Small intestine (tissue), 7 donors: Measurements from ENCODE around the gene SRGAP3. TPM values are rescaled to one million over a fixed set of nuclear protein-coding genes. Genes with fewer than 3 reads are reported as not detected.

Source experiments
- DNase-seq, 2 donors: peaks; one replicate each; pipeline versions ENCODE4 v3.0.0 to v3.0.0-alpha.2; 2013
- FAIRE-seq: peaks from 2 replicates; lab custom pipeline; 2012; peaks lifted over from hg19 to GRCh38; lab: Jason Lieb, UNC
- H3K27ac ChIP-seq, 3 donors: one replicate each; pipeline ENCODE4 v1.5.1; 2013; ENCODE audit warnings: low read length in 2 of 3, mild to moderate bottlenecking in 2 of 3, control low read depth in 1 of 3, inconsistent platforms in 1 of 3, low read depth in 1 of 3, moderate library complexity in 1 of 3
- H3K27me3 ChIP-seq, 3 donors: one replicate each; pipeline ENCODE4 v1.6.1; 2013; ENCODE audit warnings: low read length in 3 of 3, inconsistent platforms in 1 of 3; ENCODE audit not compliant: control insufficient read depth in 3 of 3, insufficient read depth in 3 of 3
- H3K36me3 ChIP-seq, 3 donors: one replicate each; pipeline ENCODE4 v1.6.1; 2013; ENCODE audit warnings: low read length in 3 of 3, inconsistent platforms in 1 of 3, low read depth in 1 of 3, mild to moderate bottlenecking in 1 of 3, moderate library complexity in 1 of 3; ENCODE audit not compliant: control insufficient read depth in 3 of 3, insufficient read depth in 2 of 3
- H3K4me1 ChIP-seq, 3 donors: one replicate each; pipeline ENCODE4 v1.6.1; 2013; ENCODE audit warnings: low read length in 2 of 3, inconsistent platforms in 1 of 3, low read depth in 1 of 3, mild to moderate bottlenecking in 1 of 3, moderate library complexity in 1 of 3; ENCODE audit not compliant: control insufficient read depth in 3 of 3, insufficient read depth in 2 of 3
- H3K4me3 ChIP-seq, 3 donors: one replicate each; pipeline ENCODE4 v1.5.1; 2013; ENCODE audit warnings: low read length in 3 of 3, control low read depth in 1 of 3, inconsistent platforms in 1 of 3, low read depth in 1 of 3, mild to moderate bottlenecking in 1 of 3, moderate library complexity in 1 of 3
- H3K9me3 ChIP-seq, 2 donors: one replicate each; pipeline ENCODE4 v1.6.1; 2013; ENCODE audit warnings: low read depth in 1 of 2, low read length in 1 of 2; ENCODE audit not compliant: control insufficient read depth in 2 of 2, insufficient read depth in 1 of 2
- WGBS, 3 donors: extraction: QIAGEN DNeasy Blood & Tissue Kit; methylation state at CpG; one replicate each; pipeline ENCODE4 v1.1.7; 2013; 5-methylcytosine and 5-hydroxymethylcytosine counted together
- polyA plus RNA-seq, 4 donors: library from polyadenylated mRNA; stranded (reverse) in 3 of 4; unstranded in 1 of 4; fragments of 200-250 nt in 3 of 4; fragments of 120-200 nt in 1 of 4; gene quantifications; one replicate each; pipeline versions ENCODE4 v1.2.1 to v1.2.3, GENCODE V29; 2013
- donor health status: healthy with polysubstance abuse.
- donor health status: control.
- donor health status: control.
- donor health status: Bipolar disorder and iron deficiency.
- donor health status: healthy.

SRGAP3 gene
- polyA plus RNA-seq, 4 donors, result 0.22 to 2.7 (median 1.2) TPM

GRCh38 chr3:8963137-8963853 lies 286.2 kb downstream of the SRGAP3 start, which contains the start of gene RAD18:
TSS of gene RAD18 (minus strand) at chr3:8963472. CDS start at chr3:8963385, 87 bp downstream.
- no peak for FAIRE-seq
- Histone ChIP-seq H3K27ac (peak within 1 kb of the TSS; percentile 87 to 92 (median 90)), H3K27me3 (no peaks in the 10 kb centered on the region), H3K4me1 (peaks cover 6 to 44% (median 6%) of the 10 kb centered on the region in 3 donors), H3K9me3 (no peaks in the 10 kb centered on the region), H3K4me3 (peak within 1 kb of the TSS; percentile 61 to 88 (median 66)), H3K36me3 (peaks cover 0 to 8% (median 0%) of the 10 kb centered on the region in 3 donors)
- WGBS, 3 donors, result 0 to 1% (median 0%) methylated on average over 45 of the region's 45 CpGs
- peak; percentile 91 to 95 for DNase-seq

DNA sequence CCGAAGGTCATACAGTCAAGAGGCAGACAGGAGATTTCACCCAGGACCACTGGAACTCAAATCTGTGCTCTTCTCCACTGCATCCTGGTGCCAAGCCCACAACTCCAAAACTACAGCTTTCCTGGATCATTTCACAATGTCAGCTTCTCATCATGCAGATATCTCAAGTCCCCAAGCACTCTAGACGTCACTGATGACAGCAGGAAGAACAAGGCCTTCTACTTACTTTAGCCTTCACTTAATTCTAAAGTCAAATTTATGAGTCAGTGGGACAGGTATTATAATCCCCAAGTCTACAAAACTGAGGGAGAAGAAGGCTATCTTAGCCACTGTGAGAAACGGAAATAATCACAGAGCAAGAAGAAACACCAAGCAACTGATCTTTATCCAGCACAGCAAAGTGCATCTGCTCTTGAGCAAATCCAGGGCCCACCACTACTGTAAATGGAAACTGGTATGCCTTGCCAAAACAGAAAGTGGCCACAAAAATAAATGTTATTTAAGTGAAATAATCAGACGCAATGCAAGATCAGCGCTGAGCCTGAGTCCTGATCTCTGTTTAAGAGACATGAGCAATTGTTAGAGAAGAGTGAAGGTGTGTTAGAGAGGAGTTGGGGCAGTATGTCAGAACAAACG lies 287.1 kb downstream of the SRGAP3 start:
- H3K36me3 ChIP-seq, result peaks cover 0 to 8% (median 2%) of the 10 kb centered on the region in 3 donors
- H3K27me3 ChIP-seq, result no peaks in the 10 kb centered on the region
- peak overlapping the region in 2 of 3 donors; percentile 61 to 88 for H3K4me3 ChIP-seq
- no peaks in the 10 kb centered on the region for H3K9me3 ChIP-seq
- 27 to 30% (median 28%) methylated on average over 6 of the region's 6 CpGs for WGBS, 3 donors
- FAIRE-seq, result no peak
- H3K4me1 ChIP-seq, result peaks cover 6 to 35% (median 6%) of the 10 kb centered on the region in 3 donors
- no peak for DNase-seq
- no peak overlapping the region for H3K27ac ChIP-seq

DNA sequence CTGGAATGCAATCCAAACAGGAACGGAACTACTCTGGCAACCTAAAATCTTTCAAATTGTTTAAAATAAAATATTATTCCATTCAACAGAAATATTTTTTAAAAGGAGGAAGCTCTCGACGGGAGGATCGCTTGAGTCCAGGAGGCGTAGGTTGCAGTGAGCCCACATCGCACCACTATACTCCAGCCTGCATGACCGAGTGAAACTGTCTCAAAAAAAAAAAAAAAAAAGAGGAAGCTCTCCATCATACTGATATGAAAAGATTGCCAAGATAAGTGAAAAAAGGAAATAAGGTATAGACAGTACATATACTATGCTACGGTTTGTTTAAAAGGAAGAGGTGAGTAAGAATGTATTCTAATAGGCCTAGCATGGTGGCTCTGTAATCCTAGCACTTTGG lies 289.8 kb downstream of the SRGAP3 start:
- no peak for FAIRE-seq
- H3K27ac ChIP-seq, result no peak overlapping the region

DNA sequence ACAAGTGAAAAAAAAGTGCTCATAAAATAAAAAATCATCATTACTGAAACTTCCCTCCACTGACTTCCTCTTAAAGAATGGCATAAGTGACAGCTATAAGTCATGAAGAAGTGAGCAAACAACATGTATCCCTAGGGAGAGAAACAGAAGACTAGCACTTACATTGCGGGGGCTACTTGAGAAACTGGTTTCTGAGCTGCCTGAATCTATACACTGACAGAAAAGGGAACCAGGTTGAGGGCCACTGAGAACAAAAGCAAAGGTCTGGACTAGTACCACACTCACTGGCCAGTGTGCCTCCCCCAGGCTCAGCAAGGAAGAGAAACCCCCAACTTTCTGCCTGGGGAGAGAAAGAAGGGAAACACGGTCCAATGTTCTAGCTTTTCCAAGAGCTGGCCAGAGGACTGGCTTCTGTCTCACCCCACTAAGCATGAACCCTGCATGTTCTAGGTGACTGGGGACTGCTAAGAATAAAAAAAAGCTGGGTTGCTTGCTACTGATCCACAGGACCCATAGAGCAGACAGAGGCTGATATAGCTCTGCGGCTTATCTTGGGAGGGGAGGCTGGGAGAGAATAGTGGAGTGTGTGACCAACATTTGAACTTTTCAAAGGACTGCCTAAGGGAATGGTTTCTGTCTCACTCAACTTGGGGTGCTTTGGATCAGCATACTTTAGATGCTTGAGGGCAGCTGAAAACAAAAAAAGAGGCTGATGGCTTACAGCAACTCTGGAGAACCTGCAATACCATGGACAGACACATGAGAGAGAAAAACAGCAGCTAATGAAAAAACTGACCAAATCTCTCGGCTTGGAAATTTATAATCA lies 294.3 kb downstream of the SRGAP3 start:
- FAIRE-seq (no peak), DNase-seq (no peak)
- WGBS, 3 donors, result 91 to 95% (median 92%) methylated on average over 4 of the region's 4 CpGs
- no peak overlapping the region for H3K4me3 ChIP-seq
- H3K27me3 ChIP-seq, result no peaks in the 10 kb centered on the region
- H3K27ac ChIP-seq, result no peak overlapping the region
- no peaks in the 10 kb centered on the region for H3K9me3 ChIP-seq
- peaks cover 0 to 10% (median 9%) of the 10 kb centered on the region in 3 donors for H3K36me3 ChIP-seq
- H3K4me1 ChIP-seq, result no peaks in the 10 kb centered on the region

More for the DNA sequence above, 289.8 kb downstream of the SRGAP3 start:
- H3K4me1 ChIP-seq, result peaks cover 6 to 16% (median 6%) of the 10 kb centered on the region in 3 donors
- no peaks in the 10 kb centered on the region for H3K27me3 ChIP-seq
- H3K36me3 ChIP-seq, result peaks cover 0 to 10% (median 9%) of the 10 kb centered on the region in 3 donors
- H3K4me3 ChIP-seq, result no peak overlapping the region
- WGBS, 3 donors, result 75 to 91% (median 84%) methylated on average over 8 of the region's 8 CpGs
- H3K9me3 ChIP-seq, result no peaks in the 10 kb centered on the region
- no peak for DNase-seq

- H3K36me3 ChIP-seq, result peaks cover 0 to 9% (median 3%) of the 10 kb centered on the region in 3 donors
Observed at GRCh38 chr3:8953313-8953712, 296.1 kb downstream of the SRGAP3 start.

DNA sequence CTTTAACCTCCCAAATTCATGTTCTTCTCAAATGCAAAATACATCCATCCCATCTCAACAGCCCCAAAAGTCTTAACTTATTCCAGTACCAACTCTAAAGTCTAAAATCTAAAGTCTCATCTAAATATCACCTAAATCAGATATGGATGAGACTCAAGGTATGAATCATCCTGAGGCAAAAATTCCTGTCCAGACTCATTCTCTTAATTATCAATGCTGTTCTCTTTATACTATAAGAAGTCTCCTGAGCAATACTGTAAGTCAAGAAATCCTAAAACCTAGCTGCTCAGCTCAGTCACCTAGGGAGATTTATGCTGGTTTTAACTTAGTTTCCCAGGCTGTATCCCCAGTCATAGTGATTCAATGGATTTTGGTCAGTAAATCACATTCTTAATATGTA lies 297.3 kb downstream of the SRGAP3 start:
- no peaks in the 10 kb centered on the region for H3K9me3 ChIP-seq
- FAIRE-seq, result no peak

More at GRCh38 chr3:8953313-8953712, 296.1 kb downstream of the SRGAP3 start:
- Histone ChIP-seq H3K27ac (no peak overlapping the region), H3K4me1 (no peaks in the 10 kb centered on the region), H3K27me3 (no peaks in the 10 kb centered on the region), H3K9me3 (no peaks in the 10 kb centered on the region), H3K4me3 (no peak overlapping the region)
- FAIRE-seq, result no peak
- no peak for DNase-seq

DNA sequence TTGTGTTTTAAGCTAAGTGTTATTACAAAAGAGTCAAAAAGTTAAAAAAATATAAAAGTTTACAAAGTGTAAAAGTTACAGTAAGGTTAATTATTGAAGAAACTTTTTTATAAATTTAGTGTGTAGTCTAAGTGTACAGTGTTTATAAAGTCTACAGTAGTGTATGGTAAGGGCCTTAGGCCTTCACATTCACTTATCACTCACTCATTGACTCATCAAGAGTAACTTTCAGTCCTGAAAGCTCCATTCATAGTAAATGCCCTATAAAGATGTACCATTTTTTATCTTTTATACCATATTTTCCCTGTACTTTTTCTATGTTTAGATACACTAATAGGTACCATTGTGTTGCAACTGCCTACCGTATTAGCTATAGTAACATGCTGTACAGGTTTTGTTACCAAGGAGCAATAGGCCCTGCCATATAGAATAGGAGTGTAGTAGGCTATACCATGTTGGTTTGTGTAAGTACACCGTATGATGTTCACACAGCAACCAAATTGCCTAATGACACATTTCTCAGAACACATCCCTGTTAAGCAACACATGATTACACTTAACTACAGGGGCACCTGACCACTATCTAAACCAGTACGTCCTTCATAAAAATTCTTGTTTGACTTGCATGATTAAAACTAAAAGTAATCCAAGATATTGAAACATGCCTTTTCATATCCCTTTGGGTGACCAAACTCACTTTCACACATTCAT lies 303.4 kb downstream of the SRGAP3 start:
- no peak for FAIRE-seq
- Histone ChIP-seq H3K27me3 (no peaks in the 10 kb centered on the region), H3K4me1 (no peaks in the 10 kb centered on the region), H3K36me3 (peaks cover 2 to 8% (median 3%) of the 10 kb centered on the region in 3 donors), H3K9me3 (peaks cover 0 to 4% of the 10 kb centered on the region in 2 donors), H3K27ac (peak overlapping the region in 1 of 3 donors; percentile 66), H3K4me3 (no peak overlapping the region)
- 67 to 90% (median 78%) methylated on average over 3 of the region's 3 CpGs for whole genome bisulfite sequencing, 3 donors
- peak in 1 of 2 donors; percentile 70 for DNase-seq

More for the DNA sequence above, 297.3 kb downstream of the SRGAP3 start:
- H3K4me1 ChIP-seq, result no peaks in the 10 kb centered on the region
- H3K27me3 ChIP-seq, result no peaks in the 10 kb centered on the region
- DNase-seq, result no peak
- H3K36me3 ChIP-seq, result peaks cover 0 to 7% (median 3%) of the 10 kb centered on the region in 3 donors
- no peak overlapping the region for H3K27ac ChIP-seq
- H3K4me3 ChIP-seq, result no peak overlapping the region
